H1 (cell line): ENCODE measurements around the gene SLC7A5.

ENCODE experiments used
- ATF2 ChIP-seq: IDR thresholded peaks from 2 replicates; pipeline ENCODE4 v1.6.1; 2012; ENCODE audit warnings: low read length, inconsistent platforms
- ATF3 ChIP-seq: IDR thresholded peaks from 2 replicates; pipeline ENCODE4 v1.6.1; 2011; ENCODE audit warnings: low read depth, mild to moderate bottlenecking, low read length; ENCODE audit not compliant: insufficient read depth
- CBX5 ChIP-seq: fragments of 300-800, 300-1000 bp; sonication (generic); IDR thresholded peaks from 2 replicates; pipeline ENCODE4 v1.7.1; 2016; ENCODE audit warnings: antibody characterized with exemption, low read length, low read depth
- CTCF ChIP-seq, 3 experiments: IDR thresholded peaks; 1 replicate in 2 of 3; 2 replicates in 1 of 3; pipeline versions ENCODE4 v1.5.1 to v1.6.1; 2011; ENCODE audit warnings: low read length in 3 of 3, mild to moderate bottlenecking in 3 of 3, inconsistent platforms in 2 of 3, low read depth in 1 of 3, moderate library complexity in 1 of 3; ENCODE audit not compliant: insufficient read depth in 1 of 3; ENCODE audit errors: control extremely low read depth in 1 of 3
- EP300 ChIP-seq, 2 experiments: IDR thresholded peaks; 1 replicate in 1 of 2; 2 replicates in 1 of 2; pipeline ENCODE4 v1.6.1; 2011 to 2012; ENCODE audit warnings: low read depth in 2 of 2, low read length in 2 of 2, mild to moderate bottlenecking in 2 of 2, borderline replicate concordance in 1 of 2, inconsistent platforms in 1 of 2, moderate library complexity in 1 of 2
- EZH2 ChIP-seq: fragments of 200-600 bp; sonication (generic); IDR thresholded peaks from 2 replicates; pipeline ENCODE4 v1.7.1; 2012; ENCODE audit warnings: low read depth, mild to moderate bottlenecking, moderate library complexity, low read length, inconsistent platforms; ENCODE audit not compliant: severe bottlenecking
- JUND ChIP-seq: IDR thresholded peaks from 2 replicates; pipeline ENCODE4 v1.6.1; 2011; ENCODE audit warnings: mild to moderate bottlenecking, improper control_type of control experiment, low read length
- POLR2A ChIP-seq, 2 experiments: IDR thresholded peaks; 1 replicate in 1 of 2; 2 replicates in 1 of 2; pipeline ENCODE4 v1.6.1; 2011; ENCODE audit warnings: low read depth in 2 of 2, low read length in 2 of 2, mild to moderate bottlenecking in 2 of 2; ENCODE audit errors: control extremely low read depth in 1 of 2
- POLR2AphosphoS5 ChIP-seq: IDR thresholded peaks from 2 replicates; pipeline ENCODE4 v1.6.1; 2011; ENCODE audit warnings: low read depth, low read length
- RFX5 ChIP-seq: IDR thresholded peaks from 2 replicates; pipeline ENCODE4 v1.6.1; 2011; ENCODE audit warnings: low read depth, low read length, improper control_type of control experiment, borderline replicate concordance
- SUZ12 ChIP-seq: fragments of 200-600 bp; sonication (generic); IDR thresholded peaks from 2 replicates; pipeline ENCODE4 v1.6.1; 2012; ENCODE audit warnings: mild to moderate bottlenecking, inconsistent platforms, low read length, moderate library complexity, mixed read lengths
- TEAD4 ChIP-seq: IDR thresholded peaks from 2 replicates; pipeline ENCODE4 v1.6.1; 2012; ENCODE audit warnings: low read depth, low read length, inconsistent platforms, mixed read lengths
- USF2 ChIP-seq: IDR thresholded peaks from 2 replicates; pipeline ENCODE4 v1.6.1; 2011; ENCODE audit warnings: low read length, improper control_type of control experiment
- YY1 ChIP-seq: IDR thresholded peaks from 2 replicates; pipeline ENCODE4 v1.6.1; 2011; ENCODE audit warnings: low read depth, mild to moderate bottlenecking, low read length

- TF ChIP-seq POLR2A (IDR thresholded peaks at IDR 0.05; ENCODE audit: control extremely low read depth in 1 of 2, low read depth in 2 of 2, low read length in 2 of 2) (no peak), YY1 (no peak), CTCF (IDR thresholded peaks at IDR 0.05; ENCODE audit: control extremely low read depth in 1 of 3, insufficient read depth in 1 of 3, low read depth in 1 of 3, low read length in 3 of 3) (no peak), ATF2 (no peak), ATF3 (no peak), SUZ12 (no peak), EP300 (IDR thresholded peaks at IDR 0.05; ENCODE audit: borderline replicate concordance in 1 of 2, low read depth in 2 of 2, low read length in 2 of 2) (no peak), POLR2AphosphoS5 (no peak), RFX5 (no peak), USF2 (no peak), CBX5 (no peak), TEAD4 (no peak), JUND (no peak), EZH2 (no peak)
Observed at GRCh38 chr16:87818533-87819161, 50.7 kb downstream of the SLC7A5 start.
